Lung (tissue), 12 donors: ENCODE data around the gene HOXB13. TPM values are rescaled to one million over a fixed set of nuclear protein-coding genes. Genes with fewer than 3 reads are reported as not detected.

Source experiments
- ATAC-seq: fragments of 200-7000 bp; cut with Tn5 transposase; one replicate; pipeline ENCODE4 v1.9.1; 2020; ENCODE audit warnings: moderate number of reproducible peaks; ENCODE audit not compliant: insufficient read depth, low FRiP score
- DNase-seq, 3 donors: peaks; one replicate each; pipeline ENCODE4 v3.0.0-alpha.2; 2013 to 2017
- H3K27ac ChIP-seq, 2 donors: one replicate each; pipeline ENCODE4 v1.5.1; 2013; ENCODE audit warnings: mild to moderate bottlenecking in 2 of 2, moderate library complexity in 2 of 2, control low read depth in 1 of 2, inconsistent platforms in 1 of 2, low read depth in 1 of 2, low read length in 1 of 2
- H3K27me3 ChIP-seq, 3 donors: one replicate each; pipeline ENCODE4 v1.5.1; 2013; ENCODE audit warnings: low read length in 2 of 3; ENCODE audit not compliant: control insufficient read depth in 3 of 3, insufficient read depth in 3 of 3
- H3K36me3 ChIP-seq, 4 donors: one replicate each; pipeline ENCODE4 v1.5.1; 2013; ENCODE audit warnings: low read length in 4 of 4, mild to moderate bottlenecking in 1 of 4, moderate library complexity in 1 of 4; ENCODE audit not compliant: control insufficient read depth in 4 of 4, insufficient read depth in 4 of 4
- H3K4me1 ChIP-seq, 5 donors: one replicate each; pipeline ENCODE4 v1.5.1; 2013; ENCODE audit warnings: low read length in 5 of 5, mild to moderate bottlenecking in 2 of 5, moderate library complexity in 1 of 5; ENCODE audit not compliant: control insufficient read depth in 5 of 5, insufficient read depth in 5 of 5
- H3K4me3 ChIP-seq: one replicate; pipeline ENCODE4 v1.5.1; 2013; ENCODE audit warnings: mild to moderate bottlenecking, control low read depth, moderate library complexity
- H3K9ac ChIP-seq, 2 donors: one replicate each; pipeline ENCODE4 v1.5.1; 2013; ENCODE audit warnings: low read length in 2 of 2, control low read depth in 1 of 2; ENCODE audit not compliant: insufficient read depth in 1 of 2
- H3K9me3 ChIP-seq, 4 donors: one replicate each; pipeline ENCODE4 v1.5.1; 2013; ENCODE audit warnings: low read length in 3 of 4, mild to moderate bottlenecking in 1 of 4, moderate library complexity in 1 of 4; ENCODE audit not compliant: control insufficient read depth in 4 of 4, insufficient read depth in 3 of 4
- CTCF ChIP-seq: IDR thresholded peaks from 2 replicates; pipeline ENCODE4 v1.5.1; 2012; ENCODE audit warnings: mild to moderate bottlenecking; ENCODE audit errors: control extremely low read depth, extremely low read depth
- WGBS, 2 donors: extraction: QIAGEN DNeasy Blood & Tissue Kit; methylation state at CpG; one replicate each; pipeline ENCODE4 v1.1.7; 2013; 5-methylcytosine and 5-hydroxymethylcytosine counted together
- polyA plus RNA-seq, 2 donors: library from polyadenylated mRNA; stranded (reverse); fragments of 200-250 nt; gene quantifications; one replicate each; pipeline ENCODE4 v1.2.1, GENCODE V29; 2013
- total RNA-seq, 2 donors: library from RNA; depleted of rRNA in 1 of 2; stranded (reverse); fragments of >200 nt in 1 of 2; gene quantifications; one replicate each; pipeline ENCODE4 v1.2.1, GENCODE V29; 2014 to 2021
- donor health status: control.
- donor health status: control.
- donor health status: Bipolar disorder and iron deficiency.
- donor health status: healthy.
- donor health status: DM: yes; HTN: yes; CAD: no.

HOXB13 gene
- total and polyA plus RNA-seq, 4 donors = not detected

- Histone ChIP-seq H3K4me1 (peaks cover 0 to 1% (median 0%) of the 10 kb centered on the region in 5 donors), H3K36me3 (no peaks in the 10 kb centered on the region), H3K9me3 (peaks cover 0 to 10% (median 0%) of the 10 kb centered on the region in 4 donors), H3K9ac (no peak overlapping the region), H3K27me3 (peaks cover 14 to 94% (median 93%) of the 10 kb centered on the region in 3 donors), H3K4me3 (no peak overlapping the region), H3K27ac (no peak overlapping the region)
- no peak for DNase-seq
- no peak for TF ChIP-seq CTCF
- WGBS, 2 donors = 7 to 9% methylated on average over 52 of the region's 52 CpGs
- ATAC-seq = no peak
These were observed 26.1 kb upstream of the HOXB13 start for GRCh38 chr17:48754500-48755261.

- peaks cover 0 to 1% (median 0%) of the 10 kb centered on the region in 5 donors for H3K4me1 ChIP-seq
- no peaks in the 10 kb centered on the region for H3K36me3 ChIP-seq
- ATAC-seq (no peak), DNase-seq (no peak)
- peaks cover 13 to 95% (median 94%) of the 10 kb centered on the region in 3 donors for H3K27me3 ChIP-seq
- no peak overlapping the region for H3K4me3 ChIP-seq
- no peak for TF ChIP-seq CTCF
- peaks cover 0 to 12% (median 0%) of the 10 kb centered on the region in 4 donors for H3K9me3 ChIP-seq
- 14% methylated on average over 22 of the region's 22 CpGs for WGBS, 2 donors
- no peak overlapping the region for H3K27ac ChIP-seq
- H3K9ac ChIP-seq = no peak overlapping the region
These were observed 25.4 kb upstream of the HOXB13 start for GRCh38 chr17:48753794-48754499.

GRCh38 chr17:48752399-48753288 lies 24.1 kb upstream of the HOXB13 start:
- peaks cover 10 to 99% (median 98%) of the 10 kb centered on the region in 3 donors for H3K27me3 ChIP-seq
- DNase-seq (no peak), ATAC-seq (no peak)
- H3K4me3 ChIP-seq = no peak overlapping the region
- TF ChIP-seq CTCF = no peak
- H3K27ac ChIP-seq = no peak overlapping the region
- WGBS, 2 donors = 9% methylated on average over 43 of the region's 43 CpGs
- H3K36me3 ChIP-seq = no peaks in the 10 kb centered on the region
- H3K9ac ChIP-seq = no peak overlapping the region
- H3K4me1 ChIP-seq = peaks cover 0 to 1% (median 0%) of the 10 kb centered on the region in 5 donors
- peaks cover 0 to 12% (median 0%) of the 10 kb centered on the region in 4 donors for H3K9me3 ChIP-seq
